Keratinocyte (primary cell): ENCODE data around the gene KIAA0825. TPM values are rescaled to one million over a fixed set of nuclear protein-coding genes. Genes with fewer than 3 reads are reported as not detected.

ENCODE experiments used
- DNase-seq: peaks from one replicate; pipeline ENCODE4 v3.0.0-alpha.2; 2011; ENCODE audit warnings: low read depth, missing footprints, low spot score
- FAIRE-seq: peaks from 2 replicates; lab custom pipeline; 2011; peaks lifted over from hg19 to GRCh38; lab: Jason Lieb, UNC
- H2AFZ ChIP-seq: 2 replicates; pipeline ENCODE4 v1.6.0; 2012; ENCODE audit warnings: low read length, control low read depth, inconsistent platforms; ENCODE audit not compliant: control insufficient read depth
- H3K27ac ChIP-seq: 2 replicates; pipeline ENCODE4 v1.5.1; 2011; ENCODE audit warnings: low read length; ENCODE audit not compliant: control insufficient read depth, insufficient read depth
- H3K27me3 ChIP-seq: 3 replicates; pipeline ENCODE4 v1.6.0; 2011; ENCODE audit warnings: low read length; ENCODE audit not compliant: control insufficient read depth, insufficient read depth; ENCODE audit errors: extremely low read depth
- H3K36me3 ChIP-seq, 2 experiments: 2 replicates in 1 of 2; 3 replicates in 1 of 2; pipeline ENCODE4 v1.5.1; 2011; ENCODE audit warnings: low read length in 2 of 2, mild to moderate bottlenecking in 1 of 2; ENCODE audit not compliant: control insufficient read depth in 2 of 2, insufficient read depth in 2 of 2; ENCODE audit errors: extremely low read depth in 1 of 2
- H3K4me1 ChIP-seq: 3 replicates; pipeline ENCODE4 v1.5.1; 2011; ENCODE audit warnings: low read length; ENCODE audit not compliant: control insufficient read depth, insufficient read depth; ENCODE audit errors: extremely low read depth
- H3K4me2 ChIP-seq: 3 replicates; pipeline ENCODE4 v1.6.0; 2011; ENCODE audit warnings: low read depth, low read length; ENCODE audit not compliant: control insufficient read depth, insufficient read depth; ENCODE audit errors: extremely low read depth
- H3K4me3 ChIP-seq, 3 experiments: fragments of 200-600 bp in 1 of 3; sonication (generic) in 1 of 3; 2 replicates in 2 of 3; 3 replicates in 1 of 3; pipeline ENCODE4 v1.5.1; 2011 to 2016; ENCODE audit warnings: low read length in 3 of 3, mild to moderate bottlenecking in 3 of 3, control low read depth in 2 of 3, inconsistent platforms in 1 of 3, low read depth in 1 of 3, mixed read lengths in 1 of 3, mixed run types in 1 of 3, moderate library complexity in 1 of 3; ENCODE audit not compliant: control insufficient read depth in 2 of 3, insufficient read depth in 2 of 3; ENCODE audit errors: extremely low read depth in 1 of 3
- H3K79me2 ChIP-seq: 2 replicates; pipeline ENCODE4 v1.6.0; 2012; ENCODE audit warnings: low read length; ENCODE audit not compliant: control insufficient read depth, insufficient read depth
- H3K9ac ChIP-seq: 3 replicates; pipeline ENCODE4 v1.6.0; 2011; ENCODE audit warnings: low read length; ENCODE audit not compliant: control insufficient read depth, insufficient read depth; ENCODE audit errors: extremely low read depth
- H3K9me1 ChIP-seq: 3 replicates; pipeline ENCODE4 v1.6.0; 2011; ENCODE audit warnings: low read length; ENCODE audit not compliant: control insufficient read depth, insufficient read depth; ENCODE audit errors: extremely low read depth
- H3K9me3 ChIP-seq: 2 replicates; pipeline ENCODE4 v1.5.1; 2012; ENCODE audit warnings: low read depth, low read length; ENCODE audit not compliant: control insufficient read depth
- H4K20me1 ChIP-seq: 3 replicates; pipeline ENCODE4 v1.6.0; 2011; ENCODE audit warnings: low read length; ENCODE audit not compliant: control insufficient read depth, insufficient read depth; ENCODE audit errors: extremely low read depth
- CTCF ChIP-seq, 3 experiments: IDR thresholded peaks in 1 of 3; conservative IDR thresholded peaks in 1 of 3; optimal IDR thresholded peaks in 1 of 3; 2 replicates in 2 of 3; 3 replicates in 1 of 3; pipeline versions ENCODE3 to v1.5.1; 2011; ENCODE audit warnings: low read length in 3 of 3, mild to moderate bottlenecking in 3 of 3, moderate library complexity in 2 of 3, control low read depth in 1 of 3, inconsistent platforms in 1 of 3; ENCODE audit not compliant: insufficient read depth in 2 of 3; ENCODE audit errors: extremely low read depth in 1 of 3
- EZH2 ChIP-seq: IDR thresholded peaks from one replicate; pipeline ENCODE4 v1.6.1; 2012; ENCODE audit warnings: inconsistent platforms, mild to moderate bottlenecking, low read length, moderate library complexity
- dilution Hi-C: fragments of 300-500 bp; cut with MboI; formaldehyde crosslinking; loops from one replicate; pipeline ENCODE4 v1.7.0; 2020; ENCODE audit warnings: low sequenced_read_pairs; ENCODE audit not compliant: extremely low pct_ligation_motif_present
- polyA plus RNA-seq, 5 experiments: library from polyadenylated mRNA; depleted of rRNA in 3 of 5; stranded (reverse) in 3 of 5; stranded (forward) in 1 of 5; unstranded in 1 of 5; fragments of >200 nt; gene quantifications; 1 replicate in 1 of 5; 2 replicates in 3 of 5; 3 replicates in 1 of 5; pipeline versions ENCODE4 v1.2.1 to v1.2.3, GENCODE V29; 2011 to 2012; ENCODE audit warnings: missing spikeins in 2 of 5, low read depth in 1 of 5, low replicate concordance in 1 of 5

KIAA0825 gene
- polyA plus RNA-seq, 1 donor (not counting 4 experiments of a cell fraction or from before 2014, with no cell fraction given): 1.2 TPM

GRCh38 chr5:94508461-94509148 is 109.8 kb downstream of the KIAA0825 start:
- Histone ChIP-seq H3K9ac (no peak overlapping the region), H3K79me2 (no peaks in the 10 kb centered on the region), H3K27ac (no peak overlapping the region), H3K9me3 (no peaks in the 10 kb centered on the region), H3K9me1 (no peaks in the 10 kb centered on the region), H2AFZ (no peak overlapping the region), H4K20me1 (no peaks in the 10 kb centered on the region), H3K27me3 (no peaks in the 10 kb centered on the region), H3K36me3 (no peaks in the 10 kb centered on the region), H3K4me1 (no peaks in the 10 kb centered on the region), H3K4me3 (no peak overlapping the region), H3K4me2 (no peak overlapping the region)
- FAIRE-seq (no peak), DNase-seq (no peak)
- dilution Hi-C loops: no loop called here
- no peak for TF ChIP-seq EZH2
- TF ChIP-seq CTCF (optimal IDR thresholded peaks at IDR 0.05 in 1 of 3, IDR thresholded peaks at IDR 0.05 in 1 of 3, conservative IDR thresholded peaks at IDR 0.05 in 1 of 3; ENCODE audit: extremely low read depth in 1 of 3, insufficient read depth in 2 of 3, low read length in 3 of 3): no peak

GRCh38 chr5:94505327-94506068 is 112.9 kb downstream of the KIAA0825 start:
- Histone ChIP-seq H3K9me1 (no peaks in the 10 kb centered on the region), H4K20me1 (no peaks in the 10 kb centered on the region), H3K9ac (no peak overlapping the region), H3K4me2 (no peak overlapping the region), H3K36me3 (no peaks in the 10 kb centered on the region), H3K27ac (no peak overlapping the region), H3K4me1 (no peaks in the 10 kb centered on the region), H3K79me2 (no peaks in the 10 kb centered on the region), H3K4me3 (no peak overlapping the region), H2AFZ (no peak overlapping the region), H3K27me3 (no peaks in the 10 kb centered on the region), H3K9me3 (no peaks in the 10 kb centered on the region)
- FAIRE-seq (no peak), DNase-seq (no peak)
- dilution Hi-C loops: no loop called here
- TF ChIP-seq EZH2 (no peak), CTCF (optimal IDR thresholded peaks at IDR 0.05 in 1 of 3, IDR thresholded peaks at IDR 0.05 in 1 of 3, conservative IDR thresholded peaks at IDR 0.05 in 1 of 3; ENCODE audit: extremely low read depth in 1 of 3, insufficient read depth in 2 of 3, low read length in 3 of 3) (no peak)
